GM20000 (cell line): ENCODE results near the gene CTNNBIP1.

ENCODE experiments used
- DNase-seq: peaks from one replicate; pipeline ENCODE4 v3.0.0; 2012; ENCODE audit warnings: low spot score
- TF ChIP-seq, protein P1 (sequence below): IDR thresholded peaks from 2 replicates; pipeline ENCODE4 v1.5.1; 2012; ENCODE audit warnings: mild to moderate bottlenecking, control low read depth; ENCODE audit errors: extremely low read depth, missing control alignments

Gene CTNNBIP1

DNA sequence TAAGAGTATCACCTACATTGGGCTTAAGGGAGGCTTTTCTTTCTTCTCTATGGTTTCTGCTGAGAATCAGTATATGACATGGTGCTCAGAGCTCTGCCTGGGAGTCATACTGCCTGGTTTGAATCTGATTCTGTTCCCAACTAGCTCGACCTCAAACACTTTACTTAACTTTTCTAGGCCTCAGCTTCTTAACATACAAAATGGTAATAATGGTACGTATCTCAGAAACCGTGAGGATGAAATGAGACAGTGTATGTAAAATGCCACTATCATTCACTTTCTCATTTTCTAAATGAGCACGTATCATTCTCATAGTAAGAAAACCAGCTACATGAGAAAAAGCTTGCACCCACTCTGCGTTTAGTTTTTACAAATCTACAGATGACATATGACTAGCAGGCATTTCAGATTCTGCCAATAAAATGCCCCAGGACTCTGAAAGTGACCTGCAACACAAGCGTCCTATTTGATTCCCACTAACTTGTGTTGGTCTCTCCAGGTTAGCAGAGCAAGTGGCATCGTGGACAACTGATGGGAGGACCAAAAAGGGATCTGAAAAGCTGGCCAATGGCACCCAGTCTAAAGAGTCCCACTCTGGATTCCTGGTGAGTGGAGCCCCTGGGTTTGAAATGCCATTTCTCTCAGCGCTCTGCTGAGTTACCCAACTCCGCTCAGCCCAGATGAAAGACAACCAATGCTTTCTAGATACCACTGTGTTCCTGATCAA lies 6.1 kb downstream of the CTNNBIP1 start:
- DNase-seq, result no peak
- TF ChIP-seq, protein P1, sequence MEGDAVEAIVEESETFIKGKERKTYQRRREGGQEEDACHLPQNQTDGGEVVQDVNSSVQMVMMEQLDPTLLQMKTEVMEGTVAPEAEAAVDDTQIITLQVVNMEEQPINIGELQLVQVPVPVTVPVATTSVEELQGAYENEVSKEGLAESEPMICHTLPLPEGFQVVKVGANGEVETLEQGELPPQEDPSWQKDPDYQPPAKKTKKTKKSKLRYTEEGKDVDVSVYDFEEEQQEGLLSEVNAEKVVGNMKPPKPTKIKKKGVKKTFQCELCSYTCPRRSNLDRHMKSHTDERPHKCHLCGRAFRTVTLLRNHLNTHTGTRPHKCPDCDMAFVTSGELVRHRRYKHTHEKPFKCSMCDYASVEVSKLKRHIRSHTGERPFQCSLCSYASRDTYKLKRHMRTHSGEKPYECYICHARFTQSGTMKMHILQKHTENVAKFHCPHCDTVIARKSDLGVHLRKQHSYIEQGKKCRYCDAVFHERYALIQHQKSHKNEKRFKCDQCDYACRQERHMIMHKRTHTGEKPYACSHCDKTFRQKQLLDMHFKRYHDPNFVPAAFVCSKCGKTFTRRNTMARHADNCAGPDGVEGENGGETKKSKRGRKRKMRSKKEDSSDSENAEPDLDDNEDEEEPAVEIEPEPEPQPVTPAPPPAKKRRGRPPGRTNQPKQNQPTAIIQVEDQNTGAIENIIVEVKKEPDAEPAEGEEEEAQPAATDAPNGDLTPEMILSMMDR, result no peak

DNA sequence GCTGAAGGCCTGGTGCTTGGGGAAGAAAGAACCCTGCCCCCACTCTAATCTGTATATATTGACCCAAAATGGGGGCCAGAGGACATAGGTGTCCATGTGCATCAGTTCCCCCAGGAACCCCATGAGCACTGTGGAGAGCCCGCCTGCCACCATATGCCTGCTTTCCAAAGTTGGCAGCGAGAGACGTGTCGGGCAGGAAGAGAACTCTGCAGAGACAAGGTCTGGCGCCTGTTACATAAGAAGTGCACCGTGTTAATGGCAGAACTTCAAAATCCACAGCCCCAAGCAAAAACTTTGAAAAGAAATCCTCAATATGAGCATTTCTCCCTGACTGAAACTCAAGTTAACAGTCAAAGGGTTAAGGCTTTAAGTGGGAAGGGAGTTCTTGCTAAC lies 8.0 kb downstream of the CTNNBIP1 start:
- TF ChIP-seq, protein P1, result no peak
- no peak for DNase-seq

DNA sequence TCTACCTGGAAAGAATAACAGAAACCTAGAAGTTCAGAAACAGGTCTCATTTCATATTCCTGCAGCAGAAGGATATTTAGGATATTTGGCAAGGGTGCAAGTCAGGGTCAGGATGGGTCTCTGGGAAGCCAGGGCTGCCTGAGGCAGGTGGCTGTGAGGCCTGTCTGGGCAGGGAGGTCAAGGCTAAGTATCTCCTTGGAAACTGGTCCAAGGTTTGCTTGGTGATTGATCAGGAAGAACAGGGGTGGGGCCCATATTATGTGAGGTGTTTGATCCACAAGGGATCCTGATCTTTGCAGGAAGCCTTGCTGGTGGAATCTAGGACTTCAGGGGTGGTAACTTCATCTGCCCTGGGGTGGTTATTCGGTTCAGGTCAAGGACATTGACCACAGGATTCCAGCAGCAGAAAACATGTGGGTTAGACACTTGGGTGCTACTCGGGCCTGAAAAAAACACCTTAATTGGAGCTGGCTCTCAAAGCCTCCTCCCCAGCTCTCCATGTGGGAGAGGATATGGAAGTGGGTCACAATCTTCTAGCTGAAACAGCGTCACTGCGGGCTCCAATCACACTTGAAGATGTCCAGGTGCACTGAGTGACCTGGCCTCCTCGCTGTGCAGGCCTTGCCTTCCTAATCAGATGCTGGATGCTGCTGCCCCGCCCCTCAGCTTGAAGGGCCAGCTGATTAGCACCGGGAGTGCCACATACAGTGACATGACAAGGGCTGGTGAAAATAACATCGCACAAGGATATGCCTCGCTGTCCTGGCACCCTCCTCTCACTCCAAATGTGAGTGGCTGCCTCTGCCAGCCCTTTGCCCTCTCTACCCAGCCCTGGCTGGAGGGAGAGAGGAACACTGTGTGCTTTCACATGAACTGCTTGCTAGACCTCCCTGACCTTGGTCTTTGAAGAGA lies 8.7 kb downstream of the CTNNBIP1 start:
- no peak for DNase-seq
- TF ChIP-seq, protein P1, result no peak

DNA sequence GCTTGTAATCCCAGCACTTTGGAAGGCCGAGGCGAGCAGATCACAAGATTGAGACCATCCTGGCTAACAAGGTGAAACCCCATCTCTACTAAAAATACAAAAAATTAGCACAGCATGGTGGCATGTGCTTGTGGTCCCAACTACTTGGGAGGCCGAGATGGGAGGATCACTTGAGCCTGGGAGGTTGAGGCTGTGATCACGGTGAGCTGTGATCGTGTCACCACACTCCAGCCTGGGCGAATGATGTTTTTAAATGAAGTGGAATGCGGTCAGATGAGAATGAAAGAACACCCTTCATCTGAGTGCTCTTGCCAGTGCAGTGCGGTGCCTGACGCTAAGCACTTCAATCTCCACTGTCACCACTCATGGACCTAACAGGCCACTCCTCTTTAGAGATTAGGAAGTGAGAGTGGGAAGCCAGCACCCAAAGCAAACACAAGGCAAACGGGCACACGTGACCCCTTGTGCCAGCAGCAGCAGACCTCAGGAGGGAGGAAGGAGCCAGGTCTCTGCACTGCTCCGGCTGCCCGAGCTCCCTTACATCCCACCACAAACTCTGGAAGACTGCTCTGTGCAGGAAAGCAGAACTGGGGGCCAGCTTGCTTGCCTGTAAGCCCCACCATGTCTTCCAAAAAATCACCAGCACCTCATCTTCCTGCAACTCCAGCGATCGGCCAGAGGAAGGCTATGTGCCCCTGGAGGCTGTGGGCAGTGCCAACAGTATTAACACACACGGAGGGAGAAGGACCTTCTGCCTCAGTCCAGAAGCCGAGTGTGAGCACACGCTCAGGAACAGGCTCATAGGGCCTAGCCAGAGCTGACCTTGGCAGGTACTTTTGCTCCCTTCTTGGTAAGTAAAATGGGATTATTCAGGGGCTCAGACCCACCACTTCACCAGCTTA lies 9.7 kb downstream of the CTNNBIP1 start:
- TF ChIP-seq, protein P1, result no peak
- no peak for DNase-seq

DNA sequence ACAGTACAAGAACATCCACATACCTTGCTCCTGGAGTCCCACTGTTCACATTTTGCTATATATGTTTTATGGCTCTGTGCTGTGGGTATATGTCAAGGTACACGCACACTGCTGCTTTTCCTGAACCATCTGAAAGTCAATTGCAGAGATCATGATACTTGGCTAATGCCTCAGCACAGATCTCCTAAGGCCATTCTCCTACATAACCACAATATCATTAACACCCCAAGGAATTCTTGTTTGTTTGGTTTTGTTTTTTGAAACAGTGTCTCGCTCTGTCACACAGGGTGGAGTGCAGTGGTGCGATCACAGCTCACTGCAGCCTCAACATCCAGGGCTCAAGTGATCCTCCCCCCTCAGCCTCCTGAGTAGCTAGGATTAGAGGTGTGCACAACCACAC lies 16.0 kb downstream of the CTNNBIP1 start:
- no peak for DNase-seq
- TF ChIP-seq, protein P1, result no peak

DNA sequence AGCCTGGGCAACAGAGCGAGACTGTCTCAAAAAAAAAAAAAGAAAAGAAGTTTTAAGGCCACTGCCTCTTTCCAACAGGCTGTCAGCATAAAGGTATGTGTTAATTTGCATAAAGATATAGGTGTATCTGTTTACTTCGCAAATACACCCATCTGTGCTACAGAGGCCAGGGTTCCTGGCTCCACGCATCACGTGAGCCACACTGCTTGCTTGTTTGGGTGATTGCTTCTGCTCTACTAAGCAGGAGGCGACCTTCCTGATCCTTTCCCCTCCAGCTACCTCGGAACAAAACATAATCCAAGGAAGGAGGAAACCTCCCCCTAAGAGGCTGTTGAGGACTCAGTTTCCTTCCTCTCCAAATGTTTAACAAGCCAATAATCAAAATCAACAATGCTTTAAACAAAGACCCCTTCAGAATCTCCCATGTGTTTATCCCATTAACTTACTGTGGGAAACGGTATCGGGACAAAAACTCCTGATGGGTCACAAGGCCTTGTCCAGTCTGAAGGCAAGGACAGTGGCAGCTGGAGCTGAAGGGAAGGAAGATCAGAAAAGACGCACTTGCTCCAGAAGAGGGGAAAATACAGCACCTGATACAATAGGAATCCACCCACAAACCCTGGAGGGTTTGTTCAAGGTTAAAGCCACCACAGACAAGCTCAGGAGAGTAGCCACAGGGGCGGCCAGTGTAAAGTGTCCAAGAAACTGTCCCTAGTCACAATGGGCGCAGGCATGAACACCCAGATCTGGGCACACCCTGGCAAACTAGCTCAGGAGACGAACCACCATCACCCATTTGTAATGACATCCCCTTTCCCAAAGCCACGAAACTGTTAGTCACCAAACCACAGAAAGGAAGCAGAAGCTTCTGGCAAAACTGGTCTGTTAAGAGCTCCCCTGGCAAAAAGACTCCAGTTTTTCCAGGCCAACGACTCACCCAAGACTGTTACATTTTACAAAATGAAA lies 17.2 kb downstream of the CTNNBIP1 start:
- no peak for DNase-seq
- TF ChIP-seq, protein P1, result no peak
